ENCODE measurements around the gene CD300LG.

DNA sequence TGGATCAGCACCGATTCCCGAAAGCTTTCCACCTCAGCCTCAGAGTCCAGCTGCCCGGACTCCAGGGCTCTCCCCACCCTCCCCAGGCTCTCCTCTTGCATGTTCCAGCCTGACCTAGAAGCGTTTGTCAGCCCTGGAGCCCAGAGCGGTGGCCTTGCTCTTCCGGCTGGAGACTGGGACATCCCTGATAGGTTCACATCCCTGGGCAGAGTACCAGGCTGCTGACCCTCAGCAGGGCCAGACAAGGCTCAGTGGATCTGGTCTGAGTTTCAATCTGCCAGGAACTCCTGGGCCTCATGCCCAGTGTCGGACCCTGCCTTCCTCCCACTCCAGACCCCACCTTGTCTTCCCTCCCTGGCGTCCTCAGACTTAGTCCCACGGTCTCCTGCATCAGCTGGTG, 15.0 kb downstream of the CD300LG start:
- TF ChIP-seq EZH2 (IDR thresholded peaks at IDR 0.05; ENCODE audit: low read depth, unreplicated experiment) (no peak), CTCF (conservative IDR thresholded peaks at IDR 0.05; ENCODE audit: low read depth in 2 of 2) (no peak), CREB1 (CRISPR knock-in tag; IDR thresholded peaks at IDR 0.05; ENCODE audit: low read depth) (no peak), EZH2phosphoT487 (IDR thresholded peaks at IDR 0.05; ENCODE audit: unreplicated experiment) (no peak), POLR2AphosphoS5 (IDR thresholded peaks at IDR 0.05; ENCODE audit: low read depth) (no peak), JUNB (IDR thresholded peaks at IDR 0.05; ENCODE audit: unreplicated experiment) (no peak), ZNF331 (CRISPR knock-in tag; IDR thresholded peaks at IDR 0.05; ENCODE audit: low read depth) (no peak), ZNF114 (CRISPR knock-in tag; IDR thresholded peaks at IDR 0.05) (no peak)
- TF ChIP-seq, protein P1, sequence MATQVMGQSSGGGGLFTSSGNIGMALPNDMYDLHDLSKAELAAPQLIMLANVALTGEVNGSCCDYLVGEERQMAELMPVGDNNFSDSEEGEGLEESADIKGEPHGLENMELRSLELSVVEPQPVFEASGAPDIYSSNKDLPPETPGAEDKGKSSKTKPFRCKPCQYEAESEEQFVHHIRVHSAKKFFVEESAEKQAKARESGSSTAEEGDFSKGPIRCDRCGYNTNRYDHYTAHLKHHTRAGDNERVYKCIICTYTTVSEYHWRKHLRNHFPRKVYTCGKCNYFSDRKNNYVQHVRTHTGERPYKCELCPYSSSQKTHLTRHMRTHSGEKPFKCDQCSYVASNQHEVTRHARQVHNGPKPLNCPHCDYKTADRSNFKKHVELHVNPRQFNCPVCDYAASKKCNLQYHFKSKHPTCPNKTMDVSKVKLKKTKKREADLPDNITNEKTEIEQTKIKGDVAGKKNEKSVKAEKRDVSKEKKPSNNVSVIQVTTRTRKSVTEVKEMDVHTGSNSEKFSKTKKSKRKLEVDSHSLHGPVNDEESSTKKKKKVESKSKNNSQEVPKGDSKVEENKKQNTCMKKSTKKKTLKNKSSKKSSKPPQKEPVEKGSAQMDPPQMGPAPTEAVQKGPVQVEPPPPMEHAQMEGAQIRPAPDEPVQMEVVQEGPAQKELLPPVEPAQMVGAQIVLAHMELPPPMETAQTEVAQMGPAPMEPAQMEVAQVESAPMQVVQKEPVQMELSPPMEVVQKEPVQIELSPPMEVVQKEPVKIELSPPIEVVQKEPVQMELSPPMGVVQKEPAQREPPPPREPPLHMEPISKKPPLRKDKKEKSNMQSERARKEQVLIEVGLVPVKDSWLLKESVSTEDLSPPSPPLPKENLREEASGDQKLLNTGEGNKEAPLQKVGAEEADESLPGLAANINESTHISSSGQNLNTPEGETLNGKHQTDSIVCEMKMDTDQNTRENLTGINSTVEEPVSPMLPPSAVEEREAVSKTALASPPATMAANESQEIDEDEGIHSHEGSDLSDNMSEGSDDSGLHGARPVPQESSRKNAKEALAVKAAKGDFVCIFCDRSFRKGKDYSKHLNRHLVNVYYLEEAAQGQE (IDR thresholded peaks at IDR 0.05; ENCODE audit: unreplicated experiment) = no peak

Measured in GM23338 (cell line).